Activated T-cell treated with anti-CD3 and anti-CD28 coated beads, Interleukin-2, amount 50 U/mL, for 24 hours (primary cell): Measurements from ENCODE around the gene SLC35F1.
"Not testable (repeated sequence)": the region's sequence is repeated elsewhere in the genome, so short reads cannot be mapped to it uniquely, and the experiment has no call there.

Source experiments
- DNase-seq: peaks from one replicate; pipeline ENCODE4 v3.0.0-alpha.2; 2020
- H3K27ac Mint-ChIP-seq: 2 replicates; pipeline ENCODE4 v1.8.0; 2020; ENCODE audit warnings: mild to moderate bottlenecking, mixed read lengths
- H3K27me3 Mint-ChIP-seq: 2 replicates; pipeline ENCODE4 v1.8.0; 2020; ENCODE audit warnings: mixed read lengths
- H3K36me3 Mint-ChIP-seq: 2 replicates; pipeline ENCODE4 v1.8.0; 2020; ENCODE audit warnings: low read depth, mixed read lengths
- H3K4me1 Mint-ChIP-seq: 2 replicates; pipeline ENCODE4 v1.8.0; 2020; ENCODE audit warnings: low read depth, mixed read lengths
- H3K4me3 Mint-ChIP-seq: 2 replicates; pipeline ENCODE4 v1.8.0; 2020; ENCODE audit warnings: mild to moderate bottlenecking, moderate library complexity, mixed read lengths
- H3K9me3 Mint-ChIP-seq: 2 replicates; pipeline ENCODE4 v1.8.0; 2020; ENCODE audit warnings: mixed read lengths

SLC35F1 gene

GRCh38 chr6:117906958-117907600, at the start of gene SLC35F1:
SLC35F1 (plus strand) TSS chr6:117907264.
- peaks cover 73% of the 10 kb centered on the region for H3K27me3 Mint-ChIP-seq
- H3K4me1 Mint-ChIP-seq, result peaks cover 4% of the 10 kb centered on the region
- no peaks in the 10 kb centered on the region for H3K36me3 Mint-ChIP-seq
- no peaks in the 10 kb centered on the region for H3K9me3 Mint-ChIP-seq
- no peak within 1 kb of the TSS for H3K27ac Mint-ChIP-seq
- DNase-seq, result peak; percentile 54
- peak within 1 kb of the TSS; percentile 63 for H3K4me3 Mint-ChIP-seq

- DNase-seq, H3K36me3 Mint-ChIP-seq, H3K4me3 Mint-ChIP-seq, H3K4me1 Mint-ChIP-seq, H3K27ac Mint-ChIP-seq, H3K9me3 Mint-ChIP-seq: not testable (repeated sequence)
- peaks cover 14% of the 10 kb centered on the region for H3K27me3 Mint-ChIP-seq
These were observed 48.5 kb upstream of the SLC35F1 start for GRCh38 chr6:117858601-117859000.

- H3K4me3 Mint-ChIP-seq, result no peak overlapping the region
These were observed 45.5 kb upstream of the SLC35F1 start for GRCh38 chr6:117861545-117861944.

GRCh38 chr6:117866561-117866960, 40.5 kb upstream of the SLC35F1 start:
- Mint-ChIP-seq H3K27ac (no peak overlapping the region), H3K4me1 (no peaks in the 10 kb centered on the region), H3K27me3 (peaks cover 6% of the 10 kb centered on the region), H3K9me3 (peaks cover 3% of the 10 kb centered on the region), H3K36me3 (no peaks in the 10 kb centered on the region), H3K4me3 (no peak overlapping the region)
- DNase-seq, result no peak

More at GRCh38 chr6:117861545-117861944, 45.5 kb upstream of the SLC35F1 start:
- H3K27ac Mint-ChIP-seq, result no peak overlapping the region
- H3K27me3 Mint-ChIP-seq, result peaks cover 2% of the 10 kb centered on the region
- no peaks in the 10 kb centered on the region for H3K36me3 Mint-ChIP-seq
- H3K9me3 Mint-ChIP-seq, result peaks cover 3% of the 10 kb centered on the region
- H3K4me1 Mint-ChIP-seq, result no peaks in the 10 kb centered on the region
- DNase-seq, result no peak

GRCh38 chr6:117870486-117871242, 36.4 kb upstream of the SLC35F1 start:
- Mint-ChIP-seq H3K4me1 (no peaks in the 10 kb centered on the region), H3K27me3 (peaks cover 6% of the 10 kb centered on the region), H3K9me3 (no peaks in the 10 kb centered on the region), H3K36me3 (no peaks in the 10 kb centered on the region), H3K27ac (no peak overlapping the region), H3K4me3 (no peak overlapping the region)
- DNase-seq, result no peak

- Mint-ChIP-seq H3K36me3 (no peaks in the 10 kb centered on the region), H3K27ac (no peak overlapping the region), H3K4me3 (no peak overlapping the region), H3K9me3 (no peaks in the 10 kb centered on the region), H3K4me1 (no peaks in the 10 kb centered on the region), H3K27me3 (peaks cover 17% of the 10 kb centered on the region)
- no peak for DNase-seq
These were observed 26.2 kb upstream of the SLC35F1 start for GRCh38 chr6:117880824-117881223.

- H3K27ac Mint-ChIP-seq, result no peak overlapping the region
- DNase-seq, result no peak
- H3K36me3 Mint-ChIP-seq, result no peaks in the 10 kb centered on the region
- H3K4me1 Mint-ChIP-seq, result no peaks in the 10 kb centered on the region
- no peak overlapping the region for H3K4me3 Mint-ChIP-seq
- peaks cover 9% of the 10 kb centered on the region for H3K27me3 Mint-ChIP-seq
- no peaks in the 10 kb centered on the region for H3K9me3 Mint-ChIP-seq
These were observed 16.9 kb upstream of the SLC35F1 start for GRCh38 chr6:117890172-117890571.

- peaks cover 68% of the 10 kb centered on the region for H3K27me3 Mint-ChIP-seq
- peak overlapping the region; percentile 62 for H3K4me3 Mint-ChIP-seq
- no peak overlapping the region for H3K27ac Mint-ChIP-seq
- no peak for DNase-seq
- peaks cover 4% of the 10 kb centered on the region for H3K4me1 Mint-ChIP-seq
- no peaks in the 10 kb centered on the region for H3K9me3 Mint-ChIP-seq
- H3K36me3 Mint-ChIP-seq, result no peaks in the 10 kb centered on the region
These were observed 532 bp upstream of the SLC35F1 start for GRCh38 chr6:117906507-117906957.

GRCh38 chr6:117907601-117908245, 659 bp downstream of the SLC35F1 start:
- Mint-ChIP-seq H3K4me3 (peak overlapping the region; percentile 27), H3K27me3 (peaks cover 74% of the 10 kb centered on the region), H3K27ac (no peak overlapping the region), H3K36me3 (no peaks in the 10 kb centered on the region), H3K9me3 (no peaks in the 10 kb centered on the region), H3K4me1 (peaks cover 4% of the 10 kb centered on the region)
- peak; percentile 30 for DNase-seq

GRCh38 chr6:117908246-117909068, 1.4 kb downstream of the SLC35F1 start:
- Mint-ChIP-seq H3K27me3 (peaks cover 79% of the 10 kb centered on the region), H3K27ac (no peak overlapping the region), H3K4me3 (peak overlapping the region; percentile 54), H3K36me3 (no peaks in the 10 kb centered on the region), H3K9me3 (no peaks in the 10 kb centered on the region), H3K4me1 (peaks cover 4% of the 10 kb centered on the region)
- DNase-seq, result peak; percentile 28

GRCh38 chr6:117909638-117910037, 2.6 kb downstream of the SLC35F1 start:
- no peak for DNase-seq
- H3K36me3 Mint-ChIP-seq, result no peaks in the 10 kb centered on the region
- H3K4me3 Mint-ChIP-seq, result no peak overlapping the region
- H3K4me1 Mint-ChIP-seq, result peaks cover 4% of the 10 kb centered on the region
- H3K9me3 Mint-ChIP-seq, result no peaks in the 10 kb centered on the region
- H3K27ac Mint-ChIP-seq, result no peak overlapping the region
- H3K27me3 Mint-ChIP-seq, result peaks cover 67% of the 10 kb centered on the region

- DNase-seq, result no peak
- H3K27ac Mint-ChIP-seq, result no peak overlapping the region
- no peaks in the 10 kb centered on the region for H3K9me3 Mint-ChIP-seq
- peaks cover 58% of the 10 kb centered on the region for H3K27me3 Mint-ChIP-seq
- no peak overlapping the region for H3K4me3 Mint-ChIP-seq
- peaks cover 4% of the 10 kb centered on the region for H3K4me1 Mint-ChIP-seq
- H3K36me3 Mint-ChIP-seq, result no peaks in the 10 kb centered on the region
These were observed 3.5 kb downstream of the SLC35F1 start for GRCh38 chr6:117910549-117910948.

GRCh38 chr6:117911150-117911549, 4.1 kb downstream of the SLC35F1 start:
- no peak overlapping the region for H3K27ac Mint-ChIP-seq
- DNase-seq, result no peak
- no peaks in the 10 kb centered on the region for H3K36me3 Mint-ChIP-seq
- no peak overlapping the region for H3K4me3 Mint-ChIP-seq
- peaks cover 4% of the 10 kb centered on the region for H3K4me1 Mint-ChIP-seq
- peaks cover 52% of the 10 kb centered on the region for H3K27me3 Mint-ChIP-seq
- no peaks in the 10 kb centered on the region for H3K9me3 Mint-ChIP-seq

GRCh38 chr6:117911660-117912059, 4.6 kb downstream of the SLC35F1 start:
- Mint-ChIP-seq H3K27me3 (peaks cover 47% of the 10 kb centered on the region), H3K9me3 (no peaks in the 10 kb centered on the region), H3K36me3 (no peaks in the 10 kb centered on the region), H3K4me3 (no peak overlapping the region), H3K27ac (no peak overlapping the region), H3K4me1 (peaks cover 4% of the 10 kb centered on the region)
- no peak for DNase-seq
